ENCODE results near the gene ABCF3. TPM values are rescaled to one million over a fixed set of nuclear protein-coding genes. Genes with fewer than 3 reads are reported as not detected.

Gene ABCF3
- total RNA-seq, 1 experiment from 2014 or later = 56.1 TPM

DNA sequence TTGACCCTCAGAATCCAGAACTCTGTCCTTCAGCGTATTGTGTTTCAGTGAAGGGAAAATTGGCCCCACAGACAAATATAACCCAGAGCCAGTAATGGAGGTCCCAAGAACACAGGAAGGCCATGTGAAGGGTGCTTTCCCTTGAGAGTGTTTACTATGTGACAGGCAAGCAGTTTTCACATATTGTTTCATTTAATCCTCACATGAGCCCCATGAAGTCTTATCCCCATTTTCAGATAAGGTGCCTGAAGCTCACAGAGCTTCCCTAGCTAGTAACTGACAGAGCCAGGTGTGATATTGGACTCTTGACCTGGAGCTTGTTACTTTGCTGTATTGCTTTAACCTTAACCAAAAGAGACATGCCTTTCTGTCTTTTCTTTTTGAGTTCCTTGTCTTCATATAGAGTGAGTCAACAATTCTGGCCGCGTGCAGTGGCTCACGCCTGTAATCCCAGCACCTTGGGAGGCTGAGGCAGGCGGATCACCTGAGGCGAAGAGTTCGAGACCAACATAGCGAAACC, 40.2 kb upstream of the ABCF3 start:
- no peak overlapping the region for H4K91ac ChIP-seq (ENCODE audit: insufficient read length, low read depth, low read length)
- H2BK15ac ChIP-seq (ENCODE audit: low read depth, low read length) = no peak overlapping the region
- H3K79me1 ChIP-seq (ENCODE audit: insufficient read depth, low read depth, low read length, poor library complexity, severe bottlenecking) = peaks cover 10% of the 10 kb centered on the region
- DNase-seq = no peak
- H3K14ac ChIP-seq (ENCODE audit: insufficient read depth, low read length) = no peak overlapping the region
- no peak overlapping the region for H4K5ac ChIP-seq (ENCODE audit: insufficient read length, low read depth, low read length)
- H3T11ph ChIP-seq (ENCODE audit: low read length) = no peak overlapping the region
- H3K23ac ChIP-seq (ENCODE audit: insufficient read length, low read depth, low read length) = no peak overlapping the region
- H3K18ac ChIP-seq (ENCODE audit: insufficient read length, low read depth, low read length) = no peak overlapping the region
- H3K9me3 ChIP-seq (ENCODE audit: control insufficient read depth, low read depth, low read length) = no peaks in the 10 kb centered on the region
- no peak overlapping the region for H3K4ac ChIP-seq (ENCODE audit: low read depth, low read length)
- H3K27me3 Mint-ChIP-seq (ENCODE audit: low read depth) = no peaks in the 10 kb centered on the region
- no peak overlapping the region for H2BK20ac ChIP-seq (ENCODE audit: low read depth, low read length, poor library complexity, severe bottlenecking)
- H3K79me2 ChIP-seq (ENCODE audit: insufficient read depth, low read length) = no peaks in the 10 kb centered on the region
- H3K4me2 ChIP-seq (ENCODE audit: insufficient read depth, insufficient read length, low read length) = no peak overlapping the region
- WGBS (ENCODE audit: extremely low coverage, insufficient read length, low lambda C conversion rate) = no CpG with 5 or more reads among the region's 8 CpGs
- H3K27ac Mint-ChIP-seq = no peak overlapping the region
- no peak overlapping the region for H3K9ac ChIP-seq (ENCODE audit: extremely low read depth, insufficient read length, low read length)
- no peak overlapping the region for H3K27ac ChIP-seq (ENCODE audit: insufficient read length, low read depth, low read length)
- H2AK5ac ChIP-seq (ENCODE audit: insufficient read length, low read length) = no peak overlapping the region
- H3K9me3 Mint-ChIP-seq = no peaks in the 10 kb centered on the region
- H2BK12ac ChIP-seq (ENCODE audit: insufficient read length, low read depth, low read length) = no peak overlapping the region
- no peak overlapping the region for H3K56ac ChIP-seq (ENCODE audit: insufficient read length, low read depth, low read length)
- peaks cover 2 to 3% of the 10 kb centered on the region in 2 experiments; a peak in 2 of 4 replicates for H3K4me1 Mint-ChIP-seq
- no peak overlapping the region for H2BK120ac ChIP-seq (ENCODE audit: low read depth, low read length, poor library complexity, severe bottlenecking)
- H2BK5ac ChIP-seq (ENCODE audit: insufficient read length, low read length) = no peak overlapping the region
- no peak for TF ChIP-seq CTCF (conservative IDR thresholded peaks at IDR 0.05)
- H3K36me3 Mint-ChIP-seq (ENCODE audit: insufficient read depth in 1 of 3, low read depth in 3 of 3) = peaks cover 22 to 57% (median 26%) of the 10 kb centered on the region in 3 experiments; a peak in 6 of 7 replicates
- no peak overlapping the region for H2AFZ ChIP-seq (ENCODE audit: low read length)
- no peaks in the 10 kb centered on the region for H3K27me3 ChIP-seq (ENCODE audit: insufficient read depth, low read length)
- no peaks in the 10 kb centered on the region for H3K4me1 ChIP-seq (ENCODE audit: insufficient read depth, low read length)
- no peaks in the 10 kb centered on the region for H4K20me1 ChIP-seq (ENCODE audit: control insufficient read depth, insufficient read depth, insufficient read length)
- H3K23me2 ChIP-seq (ENCODE audit: insufficient read length, low read depth, low read length, poor library complexity, severe bottlenecking) = no peaks in the 10 kb centered on the region
- H4K8ac ChIP-seq (replicated peaks; ENCODE audit: insufficient read length, low read depth, low read length) = no peak overlapping the region
- H3K4me3 Mint-ChIP-seq = no peak overlapping the region
